GM15510 (cell line): ENCODE results near the gene STK32B.

ENCODE experiments used
- POLR2A ChIP-seq: IDR thresholded peaks from 3 replicates; pipeline ENCODE4 v1.6.1; 2011; ENCODE audit warnings: borderline replicate concordance; ENCODE audit not compliant: insufficient read length; ENCODE audit errors: extremely low read depth

Gene STK32B

DNA sequence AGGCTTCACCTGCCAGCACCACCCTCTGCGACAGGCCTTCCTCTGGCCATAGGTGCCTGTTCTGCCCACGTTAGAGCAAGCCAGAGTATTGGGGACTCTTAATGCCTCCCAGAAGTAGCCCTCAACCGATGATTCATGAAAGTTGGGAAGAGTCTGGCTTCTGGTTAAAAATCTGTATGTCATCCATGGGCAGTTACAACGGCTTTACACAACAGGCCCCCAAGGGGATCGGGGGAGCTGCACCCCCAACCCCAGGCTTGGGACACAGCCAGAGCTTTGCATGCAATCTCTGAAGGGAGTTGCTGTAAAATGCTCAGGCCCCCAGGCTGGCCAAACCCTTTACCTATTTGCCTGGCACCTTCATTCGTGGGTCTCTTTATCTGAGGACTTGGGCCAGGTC, 26.6 kb upstream of the STK32B start:
- TF ChIP-seq POLR2A = no peak

DNA sequence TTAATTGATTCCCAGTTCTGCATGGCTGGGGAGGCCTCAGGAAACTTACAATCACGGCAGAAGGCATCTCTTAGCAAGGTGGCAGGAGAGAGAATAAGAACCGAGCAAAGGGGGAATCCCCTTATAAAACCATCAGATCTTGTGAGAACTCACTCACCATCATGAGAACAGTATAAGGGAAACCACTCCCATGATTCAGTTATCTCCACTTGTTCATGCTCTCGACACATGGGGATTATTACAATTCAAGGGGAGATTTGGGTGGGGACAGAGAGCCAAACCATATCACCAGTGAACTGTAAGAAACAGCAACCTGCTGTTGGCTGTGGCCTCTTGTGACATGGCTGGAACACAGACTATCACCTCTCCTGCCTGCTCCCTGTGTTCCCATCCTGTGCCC, 24.9 kb upstream of the STK32B start:
- TF ChIP-seq POLR2A = no peak

DNA sequence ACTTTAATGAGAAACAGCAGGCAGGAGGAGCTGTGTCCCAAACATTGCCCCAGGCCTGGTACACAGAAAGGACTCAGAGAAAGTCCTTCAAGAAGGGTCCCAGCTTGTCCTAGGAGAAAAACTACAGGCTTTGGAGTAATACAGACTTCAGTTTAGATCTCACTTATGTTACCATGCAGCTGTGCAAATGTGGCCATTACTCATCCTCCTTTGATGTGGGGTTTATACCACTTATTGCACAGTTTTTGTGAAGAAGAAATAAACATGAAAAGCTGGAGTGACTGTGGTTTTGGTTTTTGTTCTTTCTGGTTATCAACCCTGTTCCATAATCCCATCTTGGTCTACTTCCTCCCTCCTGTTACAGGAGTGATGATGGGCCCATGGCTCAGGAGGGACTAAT, 23.9 kb upstream of the STK32B start:
- no peak for TF ChIP-seq POLR2A

DNA sequence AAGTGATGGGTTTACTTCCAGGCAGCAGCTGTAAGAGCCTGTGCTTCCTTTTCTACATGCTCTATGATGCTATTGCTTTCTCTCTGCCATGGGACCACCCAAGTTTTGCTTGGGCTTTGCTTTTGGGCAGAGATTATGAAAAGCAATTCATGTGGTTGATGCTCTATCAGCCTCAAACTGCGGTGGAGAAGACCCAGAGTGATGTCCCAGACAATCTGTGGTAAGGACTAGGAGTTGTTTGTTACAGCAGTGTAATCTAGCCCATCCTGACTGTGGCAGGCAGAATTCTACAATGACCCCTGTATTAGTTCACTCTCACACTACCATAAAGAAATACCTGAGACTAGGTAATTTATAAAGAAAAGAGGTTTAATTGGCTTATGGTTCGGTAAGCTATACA, 22.8 kb upstream of the STK32B start:
- TF ChIP-seq POLR2A = no peak

DNA sequence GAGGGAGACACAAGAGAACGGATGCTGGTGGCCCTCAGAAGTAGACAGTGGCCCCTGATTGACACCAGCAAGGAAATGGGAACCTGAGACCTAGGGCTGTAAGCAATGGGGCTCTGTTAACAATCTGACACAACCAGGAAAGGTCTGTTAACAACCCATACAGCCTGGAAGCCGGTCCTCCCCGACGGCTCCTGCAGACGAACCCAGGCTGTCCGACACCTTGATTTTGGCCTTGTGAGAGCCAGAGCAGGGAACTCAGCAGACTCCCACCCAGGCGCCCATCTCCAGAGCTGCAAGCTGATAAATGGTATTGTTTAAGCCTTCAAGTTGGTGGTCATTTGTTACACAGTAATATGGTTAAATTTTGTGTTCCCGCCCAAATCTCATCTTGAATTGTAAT, 21.8 kb upstream of the STK32B start:
- TF ChIP-seq POLR2A = no peak

DNA sequence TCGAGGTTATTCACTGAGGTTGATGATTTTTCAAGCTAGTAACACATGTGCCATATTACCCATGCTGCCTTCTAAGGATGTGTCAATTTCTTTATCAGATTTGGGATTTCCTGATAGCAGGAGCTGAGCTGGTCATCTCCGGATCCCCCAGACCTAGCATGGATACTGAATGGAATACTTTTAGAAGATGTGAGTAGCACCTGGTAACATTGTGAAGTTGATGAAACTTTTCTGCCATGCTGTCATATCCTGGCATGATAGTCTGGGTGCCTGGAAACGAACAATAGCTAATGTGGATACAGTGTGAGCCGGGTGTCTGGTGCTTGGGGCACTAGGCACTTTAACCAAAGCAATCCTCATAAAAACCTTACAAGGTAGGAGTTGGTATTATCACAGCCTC, 21.1 kb upstream of the STK32B start:
- no peak for TF ChIP-seq POLR2A

DNA sequence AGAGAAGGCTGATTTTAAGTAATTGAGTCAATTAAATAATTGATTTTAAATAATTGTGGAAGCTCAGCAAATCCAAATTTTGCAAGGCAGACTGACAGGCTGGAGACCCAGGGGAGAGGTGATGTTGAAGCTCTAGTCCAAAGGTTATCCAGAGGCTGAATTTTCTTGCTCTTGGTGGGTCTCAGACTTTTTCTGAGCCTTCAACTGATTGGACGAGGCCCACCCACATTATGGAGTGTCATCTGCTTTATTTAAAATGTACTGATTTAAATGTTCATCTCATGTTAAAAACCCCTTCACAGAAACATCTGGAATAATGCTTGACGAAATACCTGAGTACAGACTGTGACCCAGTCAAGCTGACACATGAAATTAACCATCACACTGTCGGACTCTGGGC, 20.4 kb upstream of the STK32B start:
- no peak for TF ChIP-seq POLR2A

DNA sequence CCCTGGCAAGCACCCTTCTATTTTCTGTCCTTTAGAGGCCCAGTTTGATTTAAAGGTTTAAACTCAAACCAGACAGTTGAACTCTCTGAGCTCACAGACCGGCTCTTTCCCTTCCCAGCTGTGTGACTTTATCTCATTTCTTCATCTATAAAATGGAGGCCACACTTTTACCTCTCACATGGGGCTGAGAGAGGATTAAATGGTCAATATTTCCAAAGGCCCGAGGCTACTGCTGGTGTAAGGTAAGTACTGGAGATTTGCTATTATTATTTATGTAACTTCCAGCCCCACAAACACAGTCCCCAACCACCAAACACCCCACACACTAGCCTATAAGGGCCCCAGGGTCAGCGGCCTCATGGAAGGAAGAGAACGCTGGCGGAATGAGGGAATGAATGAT, 18.5 kb upstream of the STK32B start:
- no peak for TF ChIP-seq POLR2A

DNA sequence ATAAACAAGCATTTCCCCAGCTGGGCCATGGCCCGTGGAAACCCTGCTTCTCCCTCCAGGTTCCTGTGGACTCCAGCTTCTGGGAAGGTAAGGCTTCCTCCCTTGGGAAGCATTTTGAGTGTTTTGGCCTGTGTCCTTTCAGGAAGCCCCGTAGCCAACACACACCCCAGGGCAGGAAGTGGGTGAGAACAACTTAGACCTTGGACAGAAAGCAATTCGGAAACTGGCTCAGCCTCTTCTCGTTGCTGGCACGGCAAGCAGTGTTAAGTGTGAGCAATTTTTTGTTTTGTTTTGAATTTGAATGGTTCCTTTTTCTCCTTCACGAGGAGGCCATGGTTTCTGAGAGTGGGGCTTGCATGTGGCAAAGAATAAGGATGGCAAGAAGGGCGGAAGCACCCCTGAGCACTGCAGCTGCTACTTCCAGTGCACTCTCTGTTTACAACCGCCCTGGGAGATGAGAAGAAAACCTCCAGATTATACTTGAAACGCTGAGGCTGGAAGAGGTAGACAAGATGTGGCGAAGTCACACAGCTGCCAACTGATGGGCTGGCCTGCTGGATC, 17.9 kb upstream of the STK32B start:
- TF ChIP-seq POLR2A = no peak

DNA sequence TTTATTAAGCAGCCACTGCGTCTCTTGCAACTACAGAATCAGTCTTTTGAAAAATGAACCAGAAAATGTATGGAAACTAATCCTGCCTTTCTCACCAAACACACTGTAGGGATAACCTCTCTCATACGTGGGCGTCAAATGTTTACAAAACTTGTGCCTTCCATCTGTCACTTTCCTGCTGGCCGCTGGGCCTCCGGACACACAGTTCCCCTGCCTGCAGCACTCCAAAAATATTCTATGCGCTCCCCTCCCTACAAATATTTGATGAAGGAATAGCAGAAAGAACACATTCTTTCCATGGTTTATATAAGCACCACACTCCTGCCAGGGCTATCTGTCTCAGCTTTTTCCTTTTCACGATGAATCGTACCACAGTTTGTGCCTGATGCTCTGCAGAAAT, 17.1 kb upstream of the STK32B start:
- no peak for TF ChIP-seq POLR2A

DNA sequence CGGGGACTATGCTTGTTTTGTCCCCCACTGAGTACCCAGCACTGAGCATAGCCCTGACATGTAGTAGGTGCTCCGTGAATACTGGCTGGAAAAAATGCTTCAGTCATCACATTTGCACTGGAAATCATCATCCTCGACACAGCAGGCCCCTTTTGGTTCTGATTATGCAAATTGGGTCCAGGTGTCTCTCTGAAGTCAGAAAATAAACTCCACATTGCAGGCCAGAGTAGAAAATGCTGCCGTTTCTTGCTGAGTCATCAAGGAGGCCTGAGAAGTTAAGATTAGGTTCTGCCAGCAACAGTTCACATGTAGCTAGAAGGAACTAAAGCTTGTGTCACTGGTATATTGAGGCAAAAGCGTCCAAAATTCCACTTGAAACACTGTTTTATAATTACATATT, 15.0 kb upstream of the STK32B start:
- TF ChIP-seq POLR2A = no peak

DNA sequence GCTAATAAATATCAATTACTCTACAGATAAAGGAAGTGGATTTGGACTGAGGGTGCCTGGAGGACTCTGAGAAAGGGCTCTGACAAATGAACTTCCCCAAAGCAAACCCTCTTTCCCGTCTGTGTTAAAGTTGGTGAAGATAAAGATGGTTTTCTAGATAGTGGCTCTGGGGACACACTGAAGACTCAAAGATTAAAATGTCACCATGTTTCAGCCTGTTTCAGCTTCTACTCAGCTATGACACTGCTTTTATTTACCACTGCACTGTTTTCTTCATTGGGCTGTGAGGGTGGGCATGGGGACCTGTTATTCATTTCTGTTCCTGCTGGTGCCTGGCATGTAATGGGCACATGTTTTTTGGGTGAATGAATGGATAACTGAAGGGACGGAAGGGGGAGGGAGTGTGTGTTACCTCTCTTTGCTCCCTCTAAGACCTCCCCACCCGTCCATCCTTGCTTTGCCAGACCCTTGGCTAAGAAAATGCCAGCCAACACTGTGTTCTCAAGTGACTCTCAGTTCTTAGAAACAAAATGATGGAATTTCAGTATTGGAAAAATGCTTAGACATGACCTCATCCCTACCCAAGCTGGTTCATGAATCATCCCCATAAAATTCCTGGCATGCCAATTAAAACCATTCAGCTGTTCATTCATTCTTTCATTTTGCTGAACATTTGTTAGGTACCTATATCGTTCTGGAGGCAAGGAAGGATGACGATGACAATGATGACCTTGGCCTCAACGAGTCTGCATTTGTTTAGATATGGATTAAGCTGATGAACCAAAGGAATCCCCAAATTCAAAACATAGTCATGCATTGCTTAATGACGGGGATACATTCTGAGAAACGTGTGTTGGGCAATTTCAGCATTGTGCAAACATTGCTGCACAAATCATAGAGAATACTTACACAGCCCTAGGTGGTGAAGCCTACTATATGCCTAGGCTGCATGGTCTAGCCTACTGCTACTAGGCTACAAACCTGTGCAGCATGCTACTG, 13.4 kb upstream of the STK32B start:
- no peak for TF ChIP-seq POLR2A

DNA sequence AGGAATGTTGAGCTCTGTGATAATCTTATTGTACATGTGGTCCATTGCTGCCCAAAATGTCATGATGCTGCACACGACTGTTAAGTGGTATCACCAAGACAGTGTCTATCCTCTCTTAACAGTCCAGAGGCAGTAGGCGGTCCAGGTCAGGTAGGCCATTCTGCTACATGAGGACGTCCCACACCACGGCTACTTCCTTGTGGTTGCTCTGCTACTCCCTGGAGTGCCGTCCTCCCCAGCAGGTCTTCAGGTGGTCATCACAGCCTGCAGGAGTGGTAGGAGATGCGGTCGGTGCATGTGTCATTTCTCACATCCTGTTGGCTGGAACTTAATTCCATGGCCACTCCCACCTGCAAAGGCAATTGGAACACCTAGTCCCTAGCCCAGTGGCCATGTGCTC, 11.5 kb upstream of the STK32B start:
- TF ChIP-seq POLR2A = no peak

DNA sequence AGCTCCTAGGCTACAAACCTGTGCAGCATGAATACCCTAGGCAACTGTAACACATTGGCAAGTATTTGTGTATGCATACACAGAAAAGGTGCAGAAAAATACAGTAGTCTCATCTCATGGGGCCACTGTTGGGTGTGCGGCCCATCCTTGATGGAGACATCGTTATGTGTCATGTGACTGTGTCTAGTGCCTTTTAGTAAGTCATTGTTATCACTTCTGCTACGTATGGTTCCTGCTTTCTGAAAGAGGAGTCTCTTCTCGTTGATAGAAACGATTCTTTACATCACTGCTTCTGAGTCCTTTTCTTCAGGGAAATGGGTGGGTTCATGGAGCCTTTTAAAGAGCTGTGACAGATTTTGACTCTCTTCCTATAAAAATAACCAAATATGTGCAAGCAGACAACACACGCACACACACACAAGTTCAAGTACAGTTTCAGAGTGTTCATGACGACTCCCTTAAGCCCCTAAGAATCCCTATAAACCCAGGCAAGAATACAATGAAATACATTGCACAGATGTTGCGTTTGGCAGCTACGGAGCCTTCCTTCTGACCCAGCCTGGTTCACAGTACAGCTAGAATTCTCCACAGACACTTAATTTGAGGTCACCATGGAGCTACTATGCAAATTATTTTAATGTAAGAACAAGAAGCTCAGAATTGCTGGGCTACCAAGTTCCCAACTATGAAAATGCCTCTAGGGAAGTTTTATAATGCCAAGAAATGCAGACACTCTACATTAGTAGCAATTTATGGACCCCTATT, 10.2 kb upstream of the STK32B start:
- TF ChIP-seq POLR2A = no peak

DNA sequence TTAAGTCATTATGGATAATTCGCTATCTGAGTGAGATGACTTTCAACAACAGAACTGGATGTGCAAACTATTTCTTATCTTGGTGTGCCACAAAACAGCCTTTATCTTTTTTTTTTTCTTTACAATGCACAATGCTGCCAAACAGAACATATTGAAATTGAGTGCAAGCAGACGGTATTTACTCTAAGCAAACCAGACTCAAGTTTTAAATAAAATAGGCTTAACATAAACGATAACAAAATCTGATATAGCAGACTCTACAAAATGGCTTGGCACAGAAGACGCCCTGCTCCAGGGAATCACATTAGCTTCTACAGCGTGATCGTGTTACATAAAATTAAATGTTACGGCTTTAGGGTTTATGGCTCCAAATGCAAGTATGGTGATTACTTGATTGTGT, 9.6 kb upstream of the STK32B start:
- TF ChIP-seq POLR2A = no peak
